Panc1 (cell line): ENCODE data around the gene ZDHHC18.

Experiments
- CTCF ChIP-seq: fragments of 450-650 bp; IDR thresholded peaks from 2 replicates; pipeline ENCODE4 v1.5.1; 2017; ENCODE audit warnings: mild to moderate bottlenecking
- POLR2AphosphoS5 ChIP-seq: IDR thresholded peaks from 2 replicates; pipeline ENCODE4 v1.6.1; 2012; ENCODE audit warnings: mild to moderate bottlenecking, low read depth, low read length, moderate library complexity
- REST ChIP-seq, 2 experiments: IDR thresholded peaks; 2 replicates each; pipeline ENCODE4 v1.6.1; 2011 to 2012; ENCODE audit warnings: low read depth in 2 of 2, control low read depth in 1 of 2, low read length in 1 of 2, mild to moderate bottlenecking in 1 of 2, moderate library complexity in 1 of 2; ENCODE audit not compliant: insufficient read depth in 1 of 2

GRCh38 chr1:26882696-26883463, 56.4 kb downstream of the ZDHHC18 start:
- TF ChIP-seq CTCF (no peak), POLR2AphosphoS5 (no peak; the same call in 1 of the 2 replicates), REST (IDR thresholded peaks at IDR 0.05; ENCODE audit: insufficient read depth in 1 of 2, low read depth in 2 of 2, low read length in 1 of 2) (no peak)
